Measurements from ENCODE around the gene C16orf90. TPM values are rescaled to one million over a fixed set of nuclear protein-coding genes. Genes with fewer than 3 reads are reported as not detected.

The C16orf90 gene
- total RNA-seq, 2 experiments from 2014 or later, result not detected

DNA sequence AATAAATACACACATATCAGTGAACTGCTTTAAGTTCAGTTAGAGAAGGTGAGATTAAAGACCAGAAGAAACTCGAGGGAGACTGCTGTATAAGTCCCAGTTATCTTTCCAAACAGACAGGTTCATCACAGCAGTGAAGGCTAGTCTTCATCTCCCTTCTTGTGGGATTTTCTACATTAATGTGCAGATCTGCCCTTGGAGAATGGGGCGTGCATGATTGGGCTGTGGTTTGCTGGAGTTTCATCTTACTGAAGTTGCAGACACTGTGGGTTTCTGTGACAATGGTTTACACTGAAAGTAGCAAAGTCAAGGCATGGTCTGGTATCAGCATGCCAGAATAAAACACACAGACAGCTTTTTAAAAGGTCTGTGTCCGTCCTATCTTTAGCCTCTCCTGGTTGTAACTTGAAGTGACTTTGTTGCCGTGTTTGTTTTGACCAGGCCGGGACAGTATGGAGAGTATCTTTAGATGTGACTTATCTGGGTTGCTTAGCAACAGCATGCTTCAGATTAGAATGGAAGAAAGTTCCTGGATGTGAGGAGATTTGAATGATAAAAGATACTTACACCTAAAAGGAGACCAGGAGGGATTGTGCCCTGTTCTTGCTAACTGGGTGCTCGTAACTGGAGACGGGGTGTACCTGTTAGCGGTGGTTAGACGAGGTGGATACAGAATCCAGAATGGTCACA is 35.7 kb downstream of the C16orf90 start:
- Mint-ChIP-seq H3K4me3 (peak overlapping the region; percentile 82), H3K4me1 (peaks cover 51% of the 10 kb centered on the region), H3K36me3 (ENCODE audit: low read depth) (peaks cover 2% of the 10 kb centered on the region), H3K27me3 (no peaks in the 10 kb centered on the region), H3K27ac (peak overlapping the region; percentile 86), H3K9me3 (ENCODE audit: low read depth) (no peaks in the 10 kb centered on the region)
- ATAC-seq, result peak; percentile 40
- CTCF ChIA-PET, result no interaction called here
- DNase-seq, result peak; percentile 52
- intact Hi-C loops (cut with DNase I, micrococcal nuclease), result loop anchor here (1.0 to 5.0 kb wide), 6 partner anchors 41 to 267 kb away; partner anchors contain the start of genes CLUAP1 (in 2 of the 2), NLRC3 (in 1 of the 2), ZNF174 (in 1 of the 2) and ZSCAN32 (in 1 of the 2)
- POLR2A ChIA-PET, result no interaction called here

GRCh38 chr16:3458852-3459361 is 36.4 kb downstream of the C16orf90 start:
- H3K27me3 Mint-ChIP-seq, result no peaks in the 10 kb centered on the region
- H3K9me3 Mint-ChIP-seq (ENCODE audit: low read depth), result no peaks in the 10 kb centered on the region
- peak; percentile 4 for ATAC-seq
- no peak for DNase-seq
- no peaks in the 10 kb centered on the region for H3K36me3 Mint-ChIP-seq (ENCODE audit: low read depth)
- H3K4me3 Mint-ChIP-seq, result peak overlapping the region; percentile 82
- intact Hi-C loops (cut with DNase I, micrococcal nuclease), result loop anchor here (1.0 to 5.0 kb wide), 6 partner anchors 42 to 195 kb away; partner anchors contain the start of genes CLUAP1 (in 2 of the 2), ZNF174 (in 2 of the 2), ZSCAN32 (in 2 of the 2) and NLRC3 (in 1 of the 2)
- H3K4me1 Mint-ChIP-seq, result peaks cover 45% of the 10 kb centered on the region
- CTCF ChIA-PET, result interaction anchor here (0.8 to 1.0 kb wide), 2 partner anchors 62 to 91 kb away, joined by 3 read pairs; no protein-coding TSS in a partner anchor
- POLR2A ChIA-PET, result interaction anchor here (0.7 kb wide), 1 partner anchor 119 kb away, joined by 3 read pairs; no protein-coding TSS in a partner anchor
- H3K27ac Mint-ChIP-seq, result peak overlapping the region; percentile 86

GRCh38 chr16:3458278-3458851 is 36.9 kb downstream of the C16orf90 start:
- ChIA-PET CTCF (interaction anchor here (0.8 to 1.0 kb wide), 2 partner anchors 61 to 90 kb away, joined by 3 read pairs; no protein-coding TSS in a partner anchor), POLR2A (interaction anchor here (0.7 kb wide), 1 partner anchor 120 kb away, joined by 3 read pairs; no protein-coding TSS in a partner anchor)
- Mint-ChIP-seq H3K27ac (peak overlapping the region; percentile 86), H3K4me3 (peak overlapping the region; percentile 82), H3K4me1 (peaks cover 41% of the 10 kb centered on the region), H3K27me3 (no peaks in the 10 kb centered on the region), H3K36me3 (ENCODE audit: low read depth) (no peaks in the 10 kb centered on the region), H3K9me3 (ENCODE audit: low read depth) (no peaks in the 10 kb centered on the region)
- ATAC-seq, result peak; percentile 0
- DNase-seq, result peak; percentile 23
- intact Hi-C loops (cut with DNase I, micrococcal nuclease), result loop anchor here (1.0 to 5.0 kb wide), 5 partner anchors 42 to 119 kb away; partner anchors contain the start of genes CLUAP1 (in 2 of the 2), ZNF174 (in 2 of the 2), ZSCAN32 (in 2 of the 2) and NLRC3 (in 1 of the 2)

DNA sequence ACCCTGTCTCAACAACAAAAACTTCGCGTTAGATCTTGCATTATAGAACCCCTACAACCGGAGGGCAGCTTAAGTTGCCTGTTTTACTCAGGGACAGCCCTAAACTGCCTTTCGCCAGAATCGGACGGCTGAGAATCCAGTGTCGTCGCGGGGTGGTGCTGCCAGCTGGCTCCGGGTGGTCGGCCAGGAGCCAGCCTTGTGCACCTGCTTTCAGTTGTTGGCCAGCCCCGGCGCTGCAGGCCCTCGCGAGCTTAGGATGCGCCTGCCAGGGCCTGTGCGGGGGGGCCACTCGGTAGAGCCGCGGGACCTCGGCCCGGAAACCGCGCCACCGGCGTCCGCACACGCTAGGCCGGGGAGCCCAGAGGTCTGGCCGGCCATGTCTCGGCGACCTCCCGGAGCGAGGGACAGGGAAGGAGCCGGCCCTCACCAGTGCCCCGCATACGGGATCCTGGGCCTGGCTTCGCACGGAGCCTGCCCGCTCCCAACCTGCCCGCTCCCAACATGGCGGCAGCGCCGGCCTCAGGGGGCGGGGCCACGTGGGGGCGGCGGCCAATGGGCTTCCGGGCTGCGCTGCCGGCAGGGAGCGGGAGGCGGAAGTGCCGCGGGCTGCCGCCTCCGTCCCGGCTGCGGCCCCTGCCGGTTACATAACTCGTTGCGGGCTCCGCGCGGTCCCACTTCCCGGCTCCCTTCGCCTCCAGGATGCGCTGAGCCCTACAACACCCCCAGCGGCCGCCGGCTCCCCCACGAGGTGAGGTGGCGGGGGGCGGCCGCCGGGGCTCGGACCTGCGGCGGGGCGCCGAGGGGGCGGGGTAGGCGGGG is 37.6 kb downstream of the C16orf90 start:
- peak; percentile 86 for ATAC-seq
- Mint-ChIP-seq H3K4me3 (peak overlapping the region; percentile 74), H3K36me3 (ENCODE audit: low read depth) (no peaks in the 10 kb centered on the region), H3K9me3 (ENCODE audit: low read depth) (no peaks in the 10 kb centered on the region), H3K27me3 (no peaks in the 10 kb centered on the region), H3K4me1 (peaks cover 41% of the 10 kb centered on the region), H3K27ac (peak overlapping the region; percentile 83)
- intact Hi-C loops (cut with DNase I, micrococcal nuclease), result loop anchor here (1.0 to 5.0 kb wide), 11 partner anchors 14 to 423 kb away; partner anchors contain the start of genes CLUAP1 (in 2 of the 2), ZNF174 (in 2 of the 2), ZSCAN32 (in 2 of the 2) and CREBBP (in 1 of the 2)
- CTCF ChIA-PET, result interaction anchor here (1.0 to 1.1 kb wide), 2 partner anchors 13 to 61 kb away, joined by 3 to 6 read pairs; no protein-coding TSS in a partner anchor
- DNase-seq, result peak; percentile 93
- POLR2A ChIA-PET, result interaction anchor here (0.8 to 1.5 kb wide), 2 partner anchors 14 to 22 kb away, joined by 3 to 4 read pairs; partner anchors contain the start of genes NAA60 and ZNF597

DNA sequence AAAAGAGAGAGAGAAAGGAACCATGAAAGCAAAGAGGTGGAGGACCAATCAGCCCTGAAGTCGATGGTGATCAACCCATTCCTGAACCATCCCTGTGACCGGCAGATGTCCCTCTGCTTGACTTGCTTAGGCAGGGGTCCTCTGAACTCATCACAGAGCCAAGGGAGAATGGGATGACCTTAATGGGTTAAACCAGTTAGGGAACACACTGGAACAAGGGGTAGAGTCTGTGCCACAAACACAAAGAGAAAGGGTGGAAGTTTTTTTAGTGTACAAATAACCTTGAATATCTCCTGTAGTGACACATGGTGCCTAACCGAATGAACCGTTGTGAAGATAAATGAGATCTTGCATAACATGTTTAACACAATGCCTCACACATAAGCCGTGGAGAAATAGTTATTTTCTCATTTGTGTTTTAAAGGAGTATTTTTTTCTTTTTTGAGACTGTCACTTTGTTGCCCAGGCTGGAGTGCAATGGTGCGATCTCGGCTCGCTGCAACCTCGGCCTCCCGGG is 40.6 kb downstream of the C16orf90 start:
- H3K27ac Mint-ChIP-seq, result no peak overlapping the region
- ChIA-PET POLR2A (no interaction called here), CTCF (no interaction called here)
- H3K4me1 Mint-ChIP-seq, result peaks cover 15% of the 10 kb centered on the region
- H3K4me3 Mint-ChIP-seq, result no peak overlapping the region
- no peaks in the 10 kb centered on the region for H3K27me3 Mint-ChIP-seq
- ATAC-seq (no peak), DNase-seq (no peak)
- no peaks in the 10 kb centered on the region for H3K9me3 Mint-ChIP-seq (ENCODE audit: low read depth)
- peaks cover 2% of the 10 kb centered on the region for H3K36me3 Mint-ChIP-seq (ENCODE audit: low read depth)
- intact Hi-C loops (cut with DNase I, micrococcal nuclease), result loop anchor here (5.0 kb wide), 3 partner anchors 52 to 123 kb away; partner anchors contain the start of genes NLRC3 (in 1 of the 2), ZNF174 (in 1 of the 2) and ZSCAN32 (in 1 of the 2)

- no peak overlapping the region for H3K4me3 Mint-ChIP-seq
- no peaks in the 10 kb centered on the region for H3K27me3 Mint-ChIP-seq
- POLR2A ChIA-PET, result no interaction called here
- ATAC-seq (no peak), DNase-seq (no peak)
- CTCF ChIA-PET, result interaction anchor here (0.7 kb wide), 1 partner anchor 423 kb away, joined by 3 read pairs; no protein-coding TSS in a partner anchor
- H3K4me1 Mint-ChIP-seq, result peaks cover 9% of the 10 kb centered on the region
- intact Hi-C loops (cut with DNase I, micrococcal nuclease), result no loop called here
- H3K9me3 Mint-ChIP-seq (ENCODE audit: low read depth), result no peaks in the 10 kb centered on the region
- peaks cover 3% of the 10 kb centered on the region for H3K36me3 Mint-ChIP-seq (ENCODE audit: low read depth)
- H3K27ac Mint-ChIP-seq, result no peak overlapping the region
Measured at GRCh38 chr16:3454093-3454492, 41.2 kb downstream of the C16orf90 start.

DNA sequence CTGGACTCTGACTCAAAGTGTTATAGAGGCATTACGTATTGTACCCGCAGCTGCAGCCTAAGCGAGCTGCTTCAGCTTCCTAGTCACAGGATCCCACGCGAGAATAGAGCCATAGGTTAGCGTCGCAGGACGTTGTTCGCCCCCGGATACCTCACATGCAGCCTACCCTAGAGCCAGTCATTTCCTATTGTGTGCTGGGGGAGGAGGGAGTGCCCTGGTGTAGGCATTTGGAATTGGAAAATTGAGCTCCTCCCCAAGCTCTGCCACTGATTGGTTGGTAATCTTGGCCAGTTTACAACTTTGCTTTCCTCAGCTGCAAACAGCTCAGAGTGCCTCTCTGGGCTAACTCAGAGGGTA is 51.3 kb downstream of the C16orf90 start:
- ATAC-seq (peak; percentile 70), DNase-seq (peak; percentile 65)
- intact Hi-C loops (cut with DNase I, micrococcal nuclease), result loop anchor here in 1 of 2 experiments (5.0 kb wide), 2 partner anchors 58 to 77 kb away; partner anchors contain the start of gene CLUAP1
- Mint-ChIP-seq H3K27ac (peak overlapping the region; percentile 93), H3K4me1 (peaks cover 13% of the 10 kb centered on the region), H3K9me3 (ENCODE audit: low read depth) (peaks cover 7% of the 10 kb centered on the region), H3K36me3 (ENCODE audit: low read depth) (peaks cover 30% of the 10 kb centered on the region), H3K27me3 (no peaks in the 10 kb centered on the region), H3K4me3 (peak overlapping the region; percentile 97)
- POLR2A ChIA-PET, result interaction anchor here (0.6 to 2.1 kb wide), 4 partner anchors 13 to 637 kb away, joined by 3 to 12 read pairs (median 6); partner anchors contain the start of genes ZNF174 and ZSCAN32
- CTCF ChIA-PET, result interaction anchor here (0.7 to 2.2 kb wide), 5 partner anchors 13 to 314 kb away, joined by 3 to 7 read pairs (median 6); partner anchors contain the start of genes ZNF174 and ZSCAN32

Small RNA genes within 50 kb of the gene (microRNA-seq; reads per million reads assigned to microRNA genes)
- not detected for gene MIR6126 (ENCODE audit: borderline replicate concordance)

Other genes starting within 250 kb of the C16orf90 start
- under 1 TPM; 0.09 to 0.14 TPM for gene MEFV, start 238.9 kb downstream of the C16orf90 start, total RNA-seq
- gene ZNF263, start 212.0 kb downstream of the C16orf90 start, total RNA-seq, result 10 to 100 TPM; 19.2 to 19.6 TPM
- 1 to 10 TPM; 2.9 TPM for gene TIGD7, start 190.1 kb downstream of the C16orf90 start, total RNA-seq
- gene ZNF75A, start 190.0 kb downstream of the C16orf90 start, total RNA-seq, result 10 to 100 TPM; 23.2 to 27.4 TPM
- not detected for gene OR2C1, start 139.6 kb downstream of the C16orf90 start, total RNA-seq
- gene ZSCAN32, start 94.5 kb downstream of the C16orf90 start, total RNA-seq, result 10 to 100 TPM; 15.7 to 17.4 TPM
- gene ZNF174, start 94.3 kb downstream of the C16orf90 start, total RNA-seq, result 1 to 10 TPM; 7.4 to 9.5 TPM
- gene ZNF597, start 52.0 kb downstream of the C16orf90 start, total RNA-seq, result 1 to 10 TPM; 1.9 to 2.4 TPM
- 10 to 100 TPM; 25.9 to 38.9 TPM for gene NAA60, start 51.8 kb downstream of the C16orf90 start, total RNA-seq
- gene CLUAP1, start 5.5 kb upstream of the C16orf90 start, total RNA-seq, result 10 to 100 TPM; 20.2 to 21.3 TPM
- 10 to 100 TPM; 14.9 to 20.5 TPM for gene NLRC3, start 81.9 kb upstream of the C16orf90 start, total RNA-seq
- 10 to 100 TPM; 10.7 to 11.7 TPM for gene SLX4, start 116.1 kb upstream of the C16orf90 start, total RNA-seq
- gene DNASE1, start 159.2 kb upstream of the C16orf90 start, total RNA-seq, result 10 to 100 TPM; 10.1 to 11.3 TPM
- gene TRAP1, start 222.0 kb upstream of the C16orf90 start, total RNA-seq, result 100 to 1,000 TPM; 306 to 360 TPM

Data from activated CD4-positive, alpha-beta T cell treated with anti-CD3 and anti-CD28 coated beads for 36 hours (primary cell).